ENCODE data around the gene HDAC4.
A peak's percentile ranks its signal among the peaks of the same experiment; 100 is the strongest.

HDAC4 gene

GRCh38 chr2:239273280-239274234, 127.3 kb downstream of the HDAC4 start:
- TF ChIP-seq GATA2 (IDR thresholded peaks at IDR 0.05; ENCODE audit: low read depth, low read length) (no peak), GATA3 (IDR thresholded peaks at IDR 0.05; ENCODE audit: low read depth, low read length) (no peak)

- no peak for TF ChIP-seq GATA3 (IDR thresholded peaks at IDR 0.05; ENCODE audit: low read depth, low read length)
These were observed 128.2 kb downstream of the HDAC4 start for GRCh38 chr2:239272626-239273025.

- no peak for TF ChIP-seq GATA2 (IDR thresholded peaks at IDR 0.05; ENCODE audit: low read depth, low read length)
- no peak for TF ChIP-seq GATA3 (IDR thresholded peaks at IDR 0.05; ENCODE audit: low read depth, low read length)
These were observed 128.9 kb downstream of the HDAC4 start for GRCh38 chr2:239271882-239272281.

GRCh38 chr2:239271471-239271870, 129.3 kb downstream of the HDAC4 start:
- no peak for TF ChIP-seq GATA3 (IDR thresholded peaks at IDR 0.05; ENCODE audit: low read depth, low read length)
- TF ChIP-seq GATA2 (IDR thresholded peaks at IDR 0.05; ENCODE audit: low read depth, low read length) = no peak

- no peak for TF ChIP-seq GATA2 (IDR thresholded peaks at IDR 0.05; ENCODE audit: low read depth, low read length)
- TF ChIP-seq GATA3 (IDR thresholded peaks at IDR 0.05; ENCODE audit: low read depth, low read length) = no peak
These were observed 130.9 kb downstream of the HDAC4 start for GRCh38 chr2:239269916-239270315.

- TF ChIP-seq GATA2 (IDR thresholded peaks at IDR 0.05; ENCODE audit: low read depth, low read length) = no peak
- TF ChIP-seq GATA3 (IDR thresholded peaks at IDR 0.05; ENCODE audit: low read depth, low read length) = no peak
These were observed 131.5 kb downstream of the HDAC4 start for GRCh38 chr2:239269173-239269885.

- TF ChIP-seq GATA2 (IDR thresholded peaks at IDR 0.05; ENCODE audit: low read depth, low read length) (no peak), GATA3 (IDR thresholded peaks at IDR 0.05; ENCODE audit: low read depth, low read length) (no peak)
These were observed 132.3 kb downstream of the HDAC4 start for GRCh38 chr2:239268549-239268948.

GRCh38 chr2:239268082-239268481, 132.7 kb downstream of the HDAC4 start:
- TF ChIP-seq GATA2 (IDR thresholded peaks at IDR 0.05; ENCODE audit: low read depth, low read length) = peak; percentile 37; the same call in 1 of the 2 replicates
- TF ChIP-seq GATA3 (IDR thresholded peaks at IDR 0.05; ENCODE audit: low read depth, low read length) = no peak

- no peak for TF ChIP-seq GATA2 (IDR thresholded peaks at IDR 0.05; ENCODE audit: low read depth, low read length)
These were observed 133.4 kb downstream of the HDAC4 start for GRCh38 chr2:239267288-239267951.

GRCh38 chr2:239266779-239267287, 134.0 kb downstream of the HDAC4 start:
- no peak for TF ChIP-seq GATA2 (IDR thresholded peaks at IDR 0.05; ENCODE audit: low read depth, low read length)
- TF ChIP-seq GATA3 (IDR thresholded peaks at IDR 0.05; ENCODE audit: low read depth, low read length) = no peak

GRCh38 chr2:239266434-239266766, 134.4 kb downstream of the HDAC4 start:
- TF ChIP-seq GATA3 (IDR thresholded peaks at IDR 0.05; ENCODE audit: low read depth, low read length) (no peak), GATA2 (IDR thresholded peaks at IDR 0.05; ENCODE audit: low read depth, low read length) (no peak)

- TF ChIP-seq GATA3 (IDR thresholded peaks at IDR 0.05; ENCODE audit: low read depth, low read length) = no peak
- no peak for TF ChIP-seq GATA2 (IDR thresholded peaks at IDR 0.05; ENCODE audit: low read depth, low read length)
These were observed 135.0 kb downstream of the HDAC4 start for GRCh38 chr2:239265681-239266433.

GRCh38 chr2:239264838-239265651, 135.8 kb downstream of the HDAC4 start:
- 0 out of 2 replicates have a peak, but pooled peaks have one; percentile 10 for TF ChIP-seq GATA2 (IDR thresholded peaks at IDR 0.05; ENCODE audit: low read depth, low read length)
- TF ChIP-seq GATA3 (IDR thresholded peaks at IDR 0.05; ENCODE audit: low read depth, low read length) = no peak

All from SH-SY5Y (cell line).